AG08395 (cell line): ENCODE measurements around the gene KCP.

ENCODE experiments used
- DNase-seq: peaks from one replicate; pipeline ENCODE4 v3.0.0; 2012; ENCODE audit warnings: mixed read lengths, low spot score

The KCP gene

DNA sequence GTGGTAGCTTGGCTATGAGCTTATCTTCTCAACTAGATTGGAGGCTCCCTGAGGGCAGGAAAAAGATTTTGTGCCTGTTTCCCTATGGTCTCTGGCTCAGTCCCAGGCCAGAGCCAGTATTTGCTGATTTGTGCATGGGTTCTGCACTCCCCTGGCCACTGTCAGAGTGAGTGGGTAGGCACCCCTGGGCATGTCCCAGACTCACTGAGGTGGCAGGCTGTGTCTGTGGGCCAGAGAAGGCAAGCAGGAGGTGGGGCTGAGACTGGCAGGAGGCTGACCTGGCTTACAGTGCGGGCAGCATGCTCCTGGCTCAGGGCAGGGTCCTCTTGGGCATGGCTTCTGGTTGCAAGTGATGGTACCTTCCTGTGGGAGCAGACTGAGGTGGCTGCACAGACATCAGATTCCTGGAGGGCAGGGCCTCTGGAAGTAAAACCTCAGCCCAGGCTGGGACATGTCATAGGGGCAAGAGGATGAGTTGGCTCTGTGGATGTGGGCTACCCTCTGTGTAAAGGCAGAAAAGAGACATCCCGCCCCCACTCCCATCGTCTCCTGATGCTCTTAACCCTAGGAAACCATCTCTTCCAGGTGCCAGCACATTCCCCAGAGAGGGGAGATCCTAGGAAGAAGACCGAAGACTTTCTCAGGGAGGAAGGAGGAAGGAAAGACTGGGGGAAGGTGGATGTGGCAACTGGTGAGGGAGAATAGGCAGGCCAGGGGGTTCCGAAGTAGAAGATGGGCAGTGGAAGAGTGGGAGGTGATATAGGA is 4.3 kb downstream of the KCP start:
- DNase-seq, result no peak

DNA sequence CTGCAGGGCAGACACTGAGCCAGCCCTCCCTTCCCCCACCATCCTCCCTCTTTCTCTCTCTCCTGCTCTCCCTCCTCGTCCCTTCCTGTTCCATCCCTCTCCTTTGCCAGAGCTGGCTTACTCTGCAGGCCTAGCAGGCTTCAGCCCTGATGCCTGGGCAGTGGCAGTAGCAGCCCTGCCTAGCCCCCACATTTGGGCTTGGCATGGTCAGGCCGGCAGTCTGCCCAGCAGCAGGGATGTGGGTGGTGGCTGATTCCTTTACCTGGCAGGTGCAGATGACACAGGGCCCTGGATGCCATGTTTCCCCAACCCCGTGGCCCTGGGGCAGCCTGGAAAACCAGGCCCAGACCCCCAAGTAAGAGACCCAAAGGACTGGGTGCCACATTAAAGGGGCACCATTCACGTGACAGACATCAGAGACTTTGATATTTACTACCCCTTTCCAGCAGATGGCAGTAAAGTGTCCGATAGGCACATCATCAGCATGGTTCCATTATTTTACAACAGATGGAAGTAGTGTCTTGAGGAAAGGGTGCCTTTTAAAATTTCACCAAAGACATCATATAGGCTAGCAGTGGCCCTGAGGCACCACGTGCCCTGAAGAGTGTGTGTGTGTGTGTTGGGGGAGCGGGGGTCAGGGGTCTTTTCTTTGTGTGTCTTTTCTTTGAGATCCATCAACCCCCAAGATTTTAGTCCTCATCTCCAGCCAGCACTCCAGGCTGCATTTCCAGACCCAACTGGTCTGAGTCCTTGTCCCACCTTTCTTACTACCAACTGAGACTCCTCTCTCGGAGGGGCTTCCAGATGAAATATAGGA is 5.9 kb downstream of the KCP start:
- peak; percentile 72 for DNase-seq

DNA sequence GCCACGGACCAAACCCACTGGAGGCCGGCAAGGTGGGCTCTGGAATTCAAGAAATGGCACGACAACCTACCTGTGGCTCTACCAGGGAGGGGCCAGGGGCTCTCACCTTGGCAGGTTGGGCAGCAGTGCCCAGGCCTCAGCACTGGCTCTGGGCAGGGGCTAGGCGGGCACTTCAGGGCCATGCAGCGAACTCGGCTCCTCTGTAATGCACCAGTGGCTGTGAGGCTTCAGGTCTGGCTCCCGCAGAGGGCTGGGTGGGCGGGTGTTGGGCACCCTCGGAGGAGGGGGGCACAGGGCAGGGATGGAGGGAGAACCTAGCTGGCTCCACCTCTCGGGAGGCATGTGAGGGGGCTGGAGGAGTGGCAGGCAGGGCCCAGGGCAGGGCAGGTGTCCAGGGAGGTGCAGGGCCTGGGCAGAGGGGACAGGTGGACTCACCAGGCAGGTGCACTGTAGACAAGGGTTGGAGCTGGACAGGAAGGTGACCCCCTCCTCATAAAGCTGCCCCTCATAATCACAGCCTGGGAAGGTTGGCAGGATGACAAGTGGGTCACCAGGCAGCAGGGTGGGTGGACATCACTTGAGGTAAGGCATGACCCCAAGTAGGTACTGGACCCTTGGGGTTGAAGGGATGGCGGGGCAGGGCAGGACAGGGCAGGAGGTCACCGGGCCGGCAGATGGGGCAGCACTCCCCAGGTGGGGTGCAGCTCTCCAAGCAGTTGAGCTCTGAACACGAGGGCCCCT is 6.7 kb downstream of the KCP start:
- no peak for DNase-seq

DNA sequence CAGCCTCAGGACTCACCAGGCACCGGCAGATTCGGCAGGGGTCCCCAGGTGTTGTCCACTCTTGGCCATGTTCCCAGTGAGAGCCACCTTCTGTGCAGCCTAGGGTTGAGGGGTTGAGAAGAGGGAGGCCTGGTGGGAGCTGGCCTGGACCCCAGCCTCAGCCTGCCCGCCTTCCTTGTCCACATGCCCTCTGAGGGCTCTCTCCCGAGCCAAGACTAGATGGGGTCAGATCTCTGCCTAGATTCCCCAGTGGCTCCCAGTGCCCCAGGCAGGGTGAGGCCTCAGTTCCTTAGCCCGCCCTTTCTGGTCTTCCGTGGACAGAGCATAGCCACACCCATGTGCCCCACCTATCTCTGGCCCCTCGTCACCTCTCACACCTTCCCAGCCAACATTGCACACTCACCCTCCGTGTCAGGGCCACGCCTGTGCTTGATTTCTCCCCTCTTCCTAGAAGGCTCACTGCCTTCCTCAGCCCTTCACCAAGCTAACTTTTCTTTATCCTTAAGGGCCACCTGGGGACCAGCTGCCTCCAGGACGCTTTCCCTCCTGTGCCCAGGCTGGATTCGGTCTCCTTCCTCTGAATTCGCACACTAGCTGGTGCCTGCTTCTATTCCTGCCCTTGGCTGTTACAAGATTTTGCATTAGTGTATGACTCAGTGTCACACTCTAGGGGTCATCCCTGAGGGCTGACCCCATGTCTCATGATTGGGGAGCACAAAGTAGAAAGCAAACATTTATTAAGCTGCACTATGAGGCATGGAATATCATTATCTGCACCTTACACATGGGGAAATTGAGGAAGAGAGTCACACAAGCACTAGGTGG is 7.5 kb downstream of the KCP start:
- DNase-seq, result no peak

DNA sequence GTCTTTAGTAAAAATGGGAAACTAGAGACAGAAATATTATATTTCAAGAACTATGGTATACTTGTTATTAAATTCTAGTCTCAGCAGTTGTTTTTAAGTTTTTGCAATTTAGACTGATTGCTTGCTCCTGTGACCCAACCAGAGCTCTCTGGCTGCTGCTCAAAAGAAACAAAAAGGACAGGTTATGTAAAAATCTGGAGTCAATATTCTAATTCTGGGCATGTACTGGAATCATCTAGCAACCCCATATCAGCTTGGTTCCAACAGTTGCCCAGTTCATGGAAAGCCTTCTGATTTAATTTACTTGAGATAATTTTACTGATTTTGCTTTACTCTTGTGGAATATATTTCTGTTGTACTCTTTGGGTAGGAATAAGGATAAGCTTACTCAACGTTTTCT is 10.3 kb downstream of the KCP start:
- no peak for DNase-seq

DNA sequence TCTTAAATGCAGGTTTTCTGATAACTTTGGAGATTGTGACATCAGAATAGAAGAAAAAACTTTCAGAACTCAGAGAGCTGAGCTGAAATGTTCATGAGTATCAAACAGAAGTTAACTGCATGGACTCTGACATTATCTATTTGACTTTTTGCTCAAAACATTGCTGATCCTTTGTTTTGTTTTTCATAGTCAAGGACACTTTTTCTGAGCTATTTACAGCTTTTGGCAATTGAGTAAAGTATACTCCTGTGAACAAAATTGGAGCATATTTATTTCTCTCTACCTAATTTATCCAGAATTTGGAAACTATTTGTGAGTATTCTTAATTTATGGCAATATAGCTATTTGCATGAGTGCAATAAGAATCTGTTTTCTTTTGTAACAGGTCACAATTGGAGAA is 11.1 kb downstream of the KCP start:
- no peak for DNase-seq

DNA sequence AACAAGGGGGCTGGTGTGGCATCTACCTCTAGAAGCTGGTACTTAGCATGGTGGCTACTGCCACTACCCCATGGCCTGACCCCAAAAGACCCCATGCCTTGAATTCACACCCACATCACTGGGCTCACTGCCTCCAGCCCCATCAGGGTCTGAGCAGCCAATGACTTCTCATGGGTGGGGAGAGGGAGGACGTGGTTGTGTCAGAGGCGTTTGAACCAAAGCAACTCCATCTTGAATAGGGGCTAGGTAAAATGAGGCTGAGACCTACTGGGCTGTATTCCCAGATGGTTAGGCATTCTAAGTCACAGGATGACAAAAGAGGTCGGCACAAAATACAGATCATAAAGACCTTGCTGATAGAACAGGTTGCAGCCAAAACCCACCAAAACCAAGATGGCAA is 15.2 kb downstream of the KCP start:
- DNase-seq, result no peak

DNA sequence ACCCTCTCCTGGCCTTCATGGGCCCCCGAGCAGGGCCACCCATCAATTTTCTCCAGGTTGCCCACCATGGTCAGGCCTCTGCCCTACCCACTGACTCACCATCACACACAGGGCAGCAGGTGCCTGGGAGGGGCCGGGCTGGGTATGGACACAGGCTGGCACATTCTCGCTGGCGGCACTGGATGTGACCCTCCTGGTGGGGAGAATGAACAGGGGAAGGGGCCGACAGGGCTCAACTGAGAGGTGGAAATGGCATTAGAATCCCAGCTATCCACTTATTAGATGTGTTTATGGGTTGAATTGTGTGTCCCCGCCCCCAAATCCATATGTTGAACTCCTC is 16.4 kb downstream of the KCP start:
- DNase-seq, result no peak

DNA sequence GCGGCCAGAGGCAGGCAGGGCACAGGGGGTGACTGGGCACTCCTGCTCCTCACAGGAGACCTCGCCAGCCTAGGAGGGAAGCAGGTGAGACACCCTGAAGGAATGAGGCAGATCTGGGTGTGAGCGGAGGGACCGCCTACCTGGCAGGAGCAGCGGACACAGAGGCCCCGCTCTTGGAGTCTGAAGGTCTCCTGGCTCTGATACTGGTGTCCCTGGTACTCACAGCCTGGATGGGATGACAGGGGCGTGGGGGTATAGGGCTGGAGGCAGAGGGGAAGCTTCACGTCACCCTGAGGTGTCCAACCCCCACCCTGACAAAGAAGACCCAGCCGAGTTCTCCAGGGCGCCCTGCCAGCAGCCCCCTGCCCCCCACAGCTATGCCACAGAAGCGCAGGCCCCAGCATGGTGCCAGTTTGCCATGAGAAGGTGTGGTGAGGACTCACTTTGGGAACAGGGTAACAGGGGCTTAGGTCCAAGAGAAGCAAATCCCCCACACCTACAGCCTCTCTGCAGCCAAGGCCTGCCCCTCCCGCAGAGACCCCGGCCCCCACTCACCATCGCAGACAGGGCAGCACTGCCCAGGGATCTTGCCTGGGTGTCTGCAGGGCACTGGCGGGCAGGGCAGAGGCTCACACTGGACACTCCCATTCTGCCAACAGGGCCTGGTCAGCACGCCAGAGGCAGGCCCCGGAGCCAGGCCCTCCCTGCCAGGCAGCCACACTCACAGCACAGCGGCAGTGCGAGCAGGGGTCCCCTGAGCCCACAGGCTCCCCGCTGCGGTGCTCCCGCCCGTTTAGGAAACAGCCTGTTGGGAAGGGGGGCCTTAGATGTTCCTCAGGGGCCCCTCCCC is 17.0 kb downstream of the KCP start:
- DNase-seq, result no peak

DNA sequence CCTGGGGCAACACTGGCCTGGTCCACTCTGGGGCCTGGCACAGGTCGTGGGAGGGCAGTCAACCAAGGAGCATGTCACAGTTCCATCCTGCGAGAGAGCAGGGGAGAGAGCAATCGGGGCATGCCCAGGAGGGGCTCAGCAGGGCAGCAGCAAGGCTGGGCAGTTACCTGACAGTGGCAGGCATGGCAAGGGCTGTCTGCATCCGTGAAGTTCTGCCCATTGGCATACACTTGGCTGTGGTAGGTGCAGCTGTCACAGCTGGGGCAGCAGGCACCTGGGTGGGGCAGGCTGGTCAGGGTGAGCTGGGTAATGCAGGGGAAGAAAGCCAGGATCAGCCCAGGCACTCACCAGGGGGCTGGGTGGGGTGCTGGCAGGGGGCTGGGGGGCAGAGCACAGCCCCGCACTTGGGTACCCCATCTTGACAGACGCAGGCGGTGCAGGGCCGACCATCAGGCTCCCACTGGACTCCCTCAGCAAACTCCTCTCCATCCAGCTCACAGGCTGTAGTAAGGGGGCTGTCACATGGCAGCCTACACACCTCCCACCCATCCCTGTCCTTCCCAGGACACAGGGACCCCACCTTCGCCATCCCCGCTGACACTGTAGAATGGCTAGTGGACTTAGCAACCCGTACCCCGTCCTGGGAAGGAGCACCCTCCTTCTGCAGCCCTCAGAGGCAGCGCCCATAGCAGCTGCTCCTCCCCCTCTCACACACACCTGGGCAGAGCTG is 17.8 kb downstream of the KCP start:
- no peak for DNase-seq

DNA sequence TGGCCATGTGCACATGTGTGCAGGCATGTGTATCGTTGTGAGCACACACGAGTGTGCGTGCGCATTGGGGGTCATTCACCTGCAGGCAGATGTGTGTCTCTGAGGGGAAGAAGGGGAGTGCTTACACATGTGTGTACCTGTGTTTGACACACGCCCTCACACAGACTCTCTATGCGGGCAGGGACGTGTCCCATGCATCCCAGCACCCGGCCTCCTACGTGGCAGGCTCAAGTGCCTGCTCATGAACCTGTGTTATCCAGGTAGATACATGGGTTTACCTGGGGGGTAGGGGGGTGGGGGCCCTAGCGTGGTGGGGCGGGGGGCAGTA is 18.6 kb downstream of the KCP start:
- no peak for DNase-seq

DNA sequence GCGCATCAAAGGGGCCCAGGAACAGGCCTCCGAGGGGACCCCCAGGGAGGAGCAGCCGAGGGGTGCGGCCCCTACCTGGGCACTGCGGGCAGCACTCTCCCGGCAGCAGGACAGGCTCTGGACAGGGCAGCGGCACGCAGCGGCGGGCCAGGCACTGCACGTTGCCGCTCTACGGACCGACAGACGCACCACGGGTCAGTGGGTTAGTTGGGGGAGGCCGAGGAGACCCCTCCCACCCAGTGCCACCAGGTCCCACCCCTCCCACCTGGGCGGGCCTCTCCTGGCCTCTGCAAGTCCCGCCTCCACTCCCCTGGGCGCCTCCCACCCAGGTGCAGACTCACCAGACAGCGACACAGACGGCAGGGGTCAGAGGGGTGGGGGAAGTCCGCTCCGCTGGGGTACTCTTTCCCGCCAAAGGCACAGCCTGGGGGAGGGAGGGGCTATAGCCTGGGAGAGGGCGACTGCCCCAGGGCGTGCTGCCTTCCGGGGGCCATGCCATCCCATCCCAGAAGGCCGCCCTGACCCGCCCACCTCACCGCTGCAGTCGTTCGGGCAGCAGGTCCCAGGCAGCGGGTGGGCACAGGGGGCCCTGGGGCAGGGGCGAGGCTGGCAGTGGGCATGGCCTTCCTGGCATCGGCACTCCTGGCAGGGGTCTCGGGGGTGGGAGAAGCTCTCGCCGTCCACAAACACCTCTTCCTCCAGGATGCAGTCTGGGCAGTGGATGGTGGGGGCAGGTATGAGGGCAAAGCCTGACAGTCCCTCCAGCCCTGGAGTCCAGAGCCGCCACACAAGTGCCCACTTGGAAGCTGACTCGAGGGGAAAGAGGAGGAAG is 19.2 kb downstream of the KCP start:
- DNase-seq, result no peak

DNA sequence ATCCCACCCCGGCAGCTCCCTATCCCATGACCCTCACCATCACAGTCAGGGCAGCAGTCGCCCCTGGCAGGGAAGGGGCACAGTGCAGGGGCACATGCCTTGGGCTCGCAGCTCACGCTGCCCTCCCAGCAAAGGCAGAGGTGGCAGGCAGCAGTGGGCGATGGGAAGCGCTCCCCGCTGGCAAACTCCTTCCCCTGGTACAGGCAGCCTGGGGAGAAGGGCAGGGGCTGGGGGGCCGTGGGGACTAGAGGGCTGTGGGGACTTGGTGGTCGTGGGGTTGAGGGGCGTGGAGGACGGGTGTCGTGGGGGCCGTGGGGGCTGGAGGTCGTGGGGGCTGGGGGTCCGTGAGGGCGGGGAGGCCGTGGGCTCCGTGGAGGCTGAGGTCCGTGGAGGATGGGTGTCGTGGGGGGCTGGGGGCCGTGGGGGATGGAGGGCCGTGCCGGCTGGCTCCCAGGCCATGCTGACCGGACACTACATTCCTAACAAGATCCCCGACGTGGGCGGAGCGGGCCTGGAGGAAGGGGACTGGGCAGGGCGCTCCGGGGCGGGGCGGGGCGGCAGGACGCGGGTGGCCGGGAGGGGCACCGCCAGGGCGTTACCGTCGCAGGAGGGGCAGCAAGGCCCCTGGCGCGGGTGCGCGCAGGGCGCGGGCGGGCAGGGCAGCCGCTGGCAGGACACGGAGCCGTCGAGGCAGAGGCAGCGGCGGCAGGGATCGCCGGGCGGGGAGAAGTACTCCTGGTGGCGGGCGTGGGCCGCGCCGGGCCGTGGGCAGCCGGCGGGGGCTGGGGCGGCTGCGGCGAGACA is 20.0 kb downstream of the KCP start:
- DNase-seq, result no peak

DNA sequence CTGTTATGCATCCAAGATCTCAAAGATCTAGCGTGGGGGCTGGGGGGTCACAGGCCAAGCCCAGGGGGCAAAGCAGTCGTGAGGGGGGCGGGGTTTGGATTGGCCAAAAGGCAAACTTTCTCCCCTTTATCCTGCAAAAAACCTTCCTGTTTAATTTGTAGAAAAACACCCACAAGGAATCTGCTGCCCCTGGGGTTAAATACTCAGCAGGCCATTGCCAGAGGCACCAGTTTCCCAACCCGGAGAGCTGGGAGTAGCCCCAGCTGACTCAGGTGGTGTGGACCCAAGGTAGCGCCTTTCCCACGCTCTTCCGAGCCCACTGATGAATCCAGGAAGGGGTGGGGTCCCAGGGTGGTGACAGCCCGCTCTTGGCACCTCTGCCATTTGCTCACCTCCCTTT is 21.4 kb downstream of the KCP start:
- no peak for DNase-seq

DNA sequence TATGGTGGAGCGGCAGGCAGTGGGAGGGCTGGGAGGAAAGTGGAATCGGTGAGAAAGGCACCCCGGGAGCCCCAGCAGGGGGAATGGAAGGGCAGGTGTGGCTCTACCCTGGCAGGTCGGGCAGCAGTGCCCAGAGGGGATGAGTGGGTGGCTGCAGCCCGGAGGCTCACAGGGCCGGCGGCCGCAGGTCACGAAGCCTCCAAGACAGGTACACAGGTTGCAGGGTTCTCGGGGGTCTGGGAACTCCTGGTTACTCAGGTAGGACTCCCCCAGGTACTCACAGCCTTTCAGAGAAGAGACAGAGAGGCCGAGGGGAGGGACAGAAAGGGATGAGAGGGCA is 21.8 kb downstream of the KCP start:
- DNase-seq, result no peak

DNA sequence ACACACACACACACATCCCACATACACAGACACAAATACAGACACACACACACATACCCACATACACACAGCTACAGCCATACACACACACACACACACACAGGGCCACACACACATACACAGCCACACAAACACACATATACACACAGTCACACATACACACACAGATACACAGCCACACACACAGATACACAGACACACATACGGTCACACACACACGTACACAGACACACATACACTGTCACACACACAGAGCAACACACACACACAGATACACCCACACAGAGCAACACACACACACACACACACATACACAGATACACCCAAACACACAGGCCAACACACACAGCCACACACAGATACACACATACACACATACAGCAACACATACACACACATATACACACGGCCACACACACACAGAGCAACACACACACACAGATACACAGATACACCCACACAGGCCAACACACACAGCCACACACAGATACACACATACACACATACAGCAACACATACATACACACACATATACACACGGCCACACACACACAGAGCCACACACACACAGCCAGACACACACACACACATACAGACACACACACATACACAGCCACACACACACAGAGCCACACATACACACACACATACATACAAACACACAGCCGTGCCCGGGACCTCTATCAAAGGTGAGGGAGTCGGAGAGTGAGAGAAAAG is 22.3 kb downstream of the KCP start:
- no peak for DNase-seq

DNA sequence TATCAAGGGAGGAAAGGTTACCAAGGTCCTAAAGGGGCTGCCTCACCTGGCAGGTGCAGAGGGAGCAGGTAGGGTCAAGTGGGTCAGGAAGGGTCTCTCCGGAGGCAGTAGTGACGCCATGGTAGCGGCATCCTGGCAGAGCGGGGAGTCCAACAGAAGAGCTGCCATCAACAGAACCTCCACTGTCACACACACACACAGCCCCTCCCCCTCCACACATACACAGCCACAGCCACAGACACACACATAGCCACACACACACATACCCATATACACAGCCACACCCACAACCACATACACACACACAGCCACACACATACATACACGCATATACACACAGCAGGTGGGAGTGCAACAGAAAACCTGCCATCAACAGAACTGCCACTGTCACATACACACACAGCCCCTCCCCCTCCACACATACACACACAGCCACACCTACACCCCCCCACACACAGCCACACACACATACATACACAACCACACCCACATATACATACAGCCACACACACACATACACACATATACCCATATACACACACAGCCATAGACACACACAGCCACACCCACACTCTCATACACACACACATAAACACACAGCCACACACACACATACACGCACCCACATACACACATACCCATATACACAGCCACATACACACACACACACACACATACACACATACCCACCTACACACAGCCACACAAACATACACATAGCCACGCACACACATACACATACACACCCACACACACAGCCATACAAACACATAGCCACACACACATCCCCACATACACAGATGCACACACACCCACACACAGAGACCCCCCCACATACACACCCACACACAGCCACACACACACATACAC is 23.1 kb downstream of the KCP start:
- DNase-seq, result no peak
